HepG2 (cell line): Measurements from ENCODE around the gene APOC4. TPM values are rescaled to one million over a fixed set of nuclear protein-coding genes. Genes with fewer than 3 reads are reported as not detected.

Source experiments
- ATAC-seq: fragments of 200-7000 bp; cut with Tn5 transposase; 3 replicates; pipeline ENCODE4 v1.9.1; 2020; ENCODE audit warnings: mild to moderate bottlenecking, moderate library complexity
- BruUV-seq: library from RNA; stranded (reverse); fragments of 400-500 nt; replicated peaks from 2 replicates; lab custom pipeline; 2021; lab: Mats Ljungman, UMichigan
- CTCF ChIA-PET: fragments of 300-600 bp; formaldehyde crosslinking; extraction: SDS; loops from one replicate; lab custom pipeline; 2021; ENCODE audit warnings: low total read pairs, inconsistent platforms, low intra/inter-chr PET ratio; lab: Yijun Ruan, JAX
- POLR2A ChIA-PET: fragments of 350-600 bp; sonication (Branson Sonifier 250); formaldehyde crosslinking; loops from one replicate; lab custom pipeline; 2020; ENCODE audit warnings: antibody characterized with exemption, inconsistent platforms; lab: Yijun Ruan, JAX
- DNase-seq: peaks from one replicate; pipeline ENCODE4 v3.0.0-alpha.2; 2015; ENCODE audit warnings: low spot score
- FAIRE-seq: peaks from 3 replicates; lab custom pipeline; 2011; peaks lifted over from hg19 to GRCh38; lab: Jason Lieb, UNC
- H2AFZ ChIP-seq: one replicate; pipeline ENCODE4 v1.6.1; 2011; ENCODE audit warnings: low read length, inconsistent platforms
- H3K27ac ChIP-seq: fragments of 300-600 bp; 3 replicates; pipeline ENCODE4 v1.8.0; 2011; ENCODE audit warnings: mixed run types, mild to moderate bottlenecking, mixed read lengths, low read length, inconsistent platforms; ENCODE audit not compliant: insufficient read depth; ENCODE audit errors: extremely low read length
- H3K27me3 ChIP-seq, 2 experiments: fragments of 200-600 bp in 1 of 2; 2 replicates in 1 of 2; 3 replicates in 1 of 2; pipeline versions ENCODE4 v1.6.0 to v1.8.0; 2011; ENCODE audit warnings: low read length in 2 of 2, mild to moderate bottlenecking in 2 of 2, moderate library complexity in 2 of 2, inconsistent platforms in 1 of 2; ENCODE audit not compliant: insufficient read depth in 2 of 2, control insufficient read depth in 1 of 2
- H3K36me3 ChIP-seq, 2 experiments: fragments of 200-600 bp in 1 of 2; replicated peaks in 1 of 2; 2 replicates in 1 of 2; 3 replicates in 1 of 2; pipeline versions ENCODE4 v1.5.1 to v1.8.0; 2011; ENCODE audit warnings: low read length in 2 of 2, inconsistent platforms in 1 of 2; ENCODE audit not compliant: insufficient read depth in 2 of 2, control insufficient read depth in 1 of 2
- H3K4me1 ChIP-seq: 2 replicates; pipeline ENCODE4 v1.5.1; 2012; ENCODE audit warnings: low read length, inconsistent platforms; ENCODE audit not compliant: insufficient read depth
- H3K4me2 ChIP-seq: 2 replicates; pipeline ENCODE4 v1.6.0; 2011; ENCODE audit warnings: low read depth, low read length, inconsistent platforms
- H3K4me3 ChIP-seq, 3 experiments: fragments of 200-600 bp in 1 of 3; sonication (generic), shearing (Covaris generic) in 1 of 3; replicated peaks in 1 of 3; 2 replicates each; pipeline ENCODE4 v1.5.1; 2011 to 2016; ENCODE audit warnings: low read length in 3 of 3, inconsistent platforms in 2 of 3, low read depth in 2 of 3, mild to moderate bottlenecking in 2 of 3, control low read depth in 1 of 3, mixed read lengths in 1 of 3; ENCODE audit not compliant: insufficient read depth in 1 of 3
- H3K79me2 ChIP-seq: one replicate; pipeline ENCODE4 v1.6.1; 2011; ENCODE audit warnings: low read length, inconsistent platforms; ENCODE audit not compliant: insufficient read depth
- H3K9ac ChIP-seq: 2 replicates; pipeline ENCODE4 v1.6.0; 2011; ENCODE audit warnings: mild to moderate bottlenecking, low read depth, low read length, inconsistent platforms; ENCODE audit not compliant: insufficient read depth
- H3K9me3 ChIP-seq: 2 replicates; pipeline ENCODE4 v1.5.1; 2012; ENCODE audit warnings: mild to moderate bottlenecking, low read length
- H4K20me1 ChIP-seq: 2 replicates; pipeline ENCODE4 v1.6.0; 2011; ENCODE audit warnings: inconsistent platforms, mild to moderate bottlenecking, low read length, moderate library complexity; ENCODE audit not compliant: insufficient read depth
- AGO1 ChIP-seq: fragments of 200-400 bp; formaldehyde crosslinking; IDR thresholded peaks from 2 replicates; pipeline ENCODE4 v1.6.1; 2017; ENCODE audit warnings: mild to moderate bottlenecking, low read depth, low read length, moderate library complexity; ENCODE audit not compliant: poor library complexity, severe bottlenecking
- KDM5A ChIP-seq: fragments of 200-600 bp; sonication (generic); IDR thresholded peaks from 2 replicates; pipeline ENCODE4 v1.7.0; 2018; ENCODE audit warnings: antibody characterized with exemption, mild to moderate bottlenecking, low read length, borderline replicate concordance
- KLF11 ChIP-seq: IDR thresholded peaks from 2 replicates; pipeline ENCODE4 v1.6.1; 2016; ENCODE audit warnings: missing compliant biosample characterization
- KLF15 ChIP-seq: sonication (generic); formaldehyde crosslinking; IDR thresholded peaks from 2 replicates; pipeline ENCODE4 v1.8.1; 2023; ENCODE audit warnings: borderline replicate concordance, mild to moderate bottlenecking, inconsistent platforms, missing genetic modification reagents, mixed read lengths
- MAFK ChIP-seq, 2 experiments: IDR thresholded peaks in 1 of 2; conservative IDR thresholded peaks in 1 of 2; 2 replicates each; pipeline ENCODE4 v1.6.1; 2011; ENCODE audit warnings: improper control_type of control experiment in 2 of 2, low read length in 2 of 2
- MED1 ChIP-seq: sonication (generic); formaldehyde crosslinking; IDR thresholded peaks from 2 replicates; pipeline ENCODE4 v1.4.0; 2020; ENCODE audit warnings: missing genetic modification reagents
- RARG ChIP-seq: sonication (generic); formaldehyde crosslinking; IDR thresholded peaks from 2 replicates; pipeline ENCODE4 v1.4.0; 2020; ENCODE audit warnings: low read depth, mild to moderate bottlenecking, missing genetic modification reagents
- TBL1XR1 ChIP-seq: fragments of 150-350 bp; IDR thresholded peaks from 2 replicates; pipeline ENCODE4 v1.6.1; 2014; ENCODE audit warnings: borderline replicate concordance, low read length; ENCODE audit not compliant: partially characterized antibody
- TCF12 ChIP-seq, 2 experiments: fragments of 450-650 bp in 1 of 2; sonication (generic) in 1 of 2; formaldehyde crosslinking in 1 of 2; IDR thresholded peaks; 2 replicates each; pipeline versions ENCODE4 v1.6.1 to v1.8.0; 2017 to 2022; ENCODE audit warnings: antibody characterized with exemption in 1 of 2, mild to moderate bottlenecking in 1 of 2, missing genetic modification reagents in 1 of 2, moderate library complexity in 1 of 2
- TGIF2 ChIP-seq: IDR thresholded peaks from 2 replicates; pipeline ENCODE4 v1.6.1; 2016; ENCODE audit warnings: control low read depth, missing compliant biosample characterization
- ZNF180 ChIP-seq: sonication (generic); formaldehyde crosslinking; IDR thresholded peaks from 2 replicates; pipeline ENCODE4 v1.4.0; 2020; ENCODE audit warnings: low read depth, missing genetic modification reagents, borderline replicate concordance
- ZNF33B ChIP-seq: sonication (generic); formaldehyde crosslinking; IDR thresholded peaks from 2 replicates; pipeline ENCODE4 v1.5.1; 2020; ENCODE audit warnings: mild to moderate bottlenecking, missing genetic modification reagents
- ZNF607 ChIP-seq: sonication (generic); formaldehyde crosslinking; IDR thresholded peaks from 2 replicates; pipeline ENCODE4 v1.5.1; 2020; ENCODE audit warnings: missing genetic modification reagents, mild to moderate bottlenecking, borderline replicate concordance
- ZNF672 ChIP-seq: sonication (generic); formaldehyde crosslinking; IDR thresholded peaks from 2 replicates; pipeline ENCODE4 v1.8.1; 2022; ENCODE audit warnings: missing genetic modification reagents
- ZNF766 ChIP-seq: sonication (generic); formaldehyde crosslinking; IDR thresholded peaks from 2 replicates; pipeline ENCODE4 v1.5.0; 2020; ENCODE audit warnings: missing genetic modification reagents, borderline replicate concordance
- ZSCAN25 ChIP-seq: sonication (generic); formaldehyde crosslinking; IDR thresholded peaks from 2 replicates; pipeline ENCODE4 v1.8.0; 2022; ENCODE audit warnings: mild to moderate bottlenecking, missing genetic modification reagents
- ZSCAN29 ChIP-seq: sonication (generic); formaldehyde crosslinking; conservative IDR thresholded peaks from 2 replicates; pipeline ENCODE4 v1.4.0; 2020; ENCODE audit warnings: mild to moderate bottlenecking, missing genetic modification reagents
- WGBS: methylation state at CpG from one replicate; pipeline ENCODE4 v1.1.6; 2017; ENCODE audit warnings: low lambda C conversion rate; 5-methylcytosine and 5-hydroxymethylcytosine counted together
- in situ Hi-C: cut with HindIII; loops from 2 replicates; pipeline ENCODE4 v1.10.0; 2017; ENCODE audit warnings: low pct_unique_long_range_greater_than_20kb; ENCODE audit not compliant: extremely low pct_ligation_motif_present
- intact Hi-C: fragments of 100-400 bp; cut with micrococcal nuclease; formaldehyde crosslinking; loops from one replicate; pipeline ENCODE4 v1.10.0; 2022; ENCODE audit not compliant: unreplicated experiment
- polyA plus RNA-seq, 8 experiments: library from polyadenylated mRNA; depleted of rRNA in 3 of 8; stranded (reverse) in 7 of 8; unstranded in 1 of 8; fragments of >200 nt; fragmentation: Illumina TruSeq in 4 of 8; extraction: Trizol in 4 of 8; gene quantifications; 2 replicates each; pipeline versions ENCODE4 v1.2.1 to v1.2.3, GENCODE V29; 2011 to 2016; ENCODE audit warnings: low read depth in 4 of 8, missing spikeins in 1 of 8, mixed read lengths in 1 of 8; ENCODE audit not compliant: insufficient read depth in 1 of 8
- total RNA-seq, 5 experiments: library from RNA; depleted of rRNA; stranded (reverse); fragments of >200 nt; fragmentation: Illumina TruSeq; extraction: Trizol; gene quantifications; 2 replicates each; pipeline ENCODE4 v1.2.3, GENCODE V29; 2016; ENCODE audit warnings: low read depth in 1 of 5
- TF ChIP-seq, protein P1 (sequence below): sonication (generic); formaldehyde crosslinking; IDR thresholded peaks from 2 replicates; pipeline ENCODE4 v1.5.1; 2020; ENCODE audit warnings: mild to moderate bottlenecking, moderate library complexity, missing genetic modification reagents
- TF ChIP-seq, protein P2 (sequence below): sonication (generic); formaldehyde crosslinking; IDR thresholded peaks from 2 replicates; pipeline ENCODE4 v1.8.0; 2022; ENCODE audit warnings: mild to moderate bottlenecking, missing genetic modification reagents; ENCODE audit not compliant: insufficient replicate concordance

Gene APOC4
- total and polyA plus RNA-seq, 2 of the 13 experiments (the other 11 are each of a cell fraction or from before 2014, with no cell fraction given): 0.46 TPM; not detected in 1

DNA sequence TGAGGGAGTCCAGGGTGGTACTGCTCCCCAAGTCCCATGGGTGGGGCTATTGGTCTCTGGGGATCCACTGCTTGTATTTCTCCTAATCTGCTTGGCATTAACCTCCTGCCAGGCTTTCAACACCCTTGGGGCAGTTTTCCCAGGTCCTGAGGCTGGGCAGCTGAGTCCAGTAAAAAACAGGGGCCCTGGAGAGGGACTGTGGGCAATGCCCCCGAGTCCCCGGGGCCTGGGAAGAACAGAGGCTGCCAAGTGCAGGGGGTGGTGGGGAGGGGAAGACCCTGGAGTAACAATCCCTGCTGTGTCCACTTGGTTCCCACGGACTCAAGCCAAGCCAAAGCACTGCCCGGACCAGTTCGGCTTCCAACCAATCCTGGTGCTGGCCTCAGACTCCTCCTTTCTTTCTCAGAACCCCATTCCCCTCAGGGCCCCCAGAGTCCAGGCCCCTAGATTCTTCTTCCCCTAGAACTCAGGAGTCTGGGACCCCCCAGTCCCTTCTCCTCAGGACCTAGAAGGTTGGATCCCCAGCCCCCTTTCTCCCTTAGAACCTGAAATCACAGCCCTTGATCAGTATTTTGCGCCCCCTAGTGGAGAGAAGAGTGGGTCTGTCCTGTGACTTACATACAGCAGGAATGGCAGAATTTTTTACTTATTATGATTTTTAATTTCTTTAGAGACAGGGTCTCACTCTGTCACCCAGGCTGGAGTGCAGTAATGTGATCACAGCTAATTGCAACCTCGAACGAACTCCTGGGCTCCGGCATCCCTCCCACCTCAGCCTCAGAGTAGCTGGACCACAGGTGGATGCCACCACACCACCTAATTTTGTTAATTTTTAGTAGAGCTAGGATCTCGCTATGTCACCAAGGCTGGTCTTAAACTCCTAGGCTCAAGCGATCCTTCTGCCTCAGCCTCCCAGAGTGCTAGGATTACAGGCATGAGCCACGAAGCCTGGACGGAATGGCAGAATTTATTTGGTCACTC lies 9.4 kb downstream of the APOC4 start:
- WGBS: 47% methylated on average over 13 of the region's 13 CpGs
- POLR2A ChIA-PET: interaction anchor here (0.6 to 6.1 kb wide), 7 partner anchors 12 to 47 kb away, joined by 3 to 91 read pairs (median 11); partner anchors contain the start of genes APOC1 and APOE
- BruUV-seq: no TSS peak
- in situ Hi-C loops (no loop called here), intact Hi-C loops (loop anchor here (1.0 to 10.0 kb wide), 3 partner anchors 40 to 107 kb away; partner anchors contain the start of genes APOE and NECTIN2)
- peak overlapping the region in 1 of 3 experiments; percentile 25; a peak in 1 of 6 replicates for H3K4me3 ChIP-seq
- peaks cover 8% of the 10 kb centered on the region for H4K20me1 ChIP-seq
- H3K4me2 ChIP-seq: peak overlapping the region; percentile 69
- H2AFZ ChIP-seq: no peak overlapping the region
- DNase-seq (peak; percentile 85), FAIRE-seq (no peak), ATAC-seq (peak; percentile 63)
- H3K27me3 ChIP-seq: no peaks in the 10 kb centered on the region; a peak in 1 of 5 replicates
- H3K9me3 ChIP-seq: no peaks in the 10 kb centered on the region
- peaks cover 4 to 7% of the 10 kb centered on the region in 2 experiments for H3K36me3 ChIP-seq
- H3K9ac ChIP-seq: peak overlapping the region; percentile 38
- H3K4me1 ChIP-seq: peaks cover 75% of the 10 kb centered on the region
- peaks cover 35% of the 10 kb centered on the region for H3K79me2 ChIP-seq
- CTCF ChIA-PET: interaction anchor here (1.2 to 3.0 kb wide), 3 partner anchors 16 to 48 kb away, joined by 3 to 51 read pairs (median 45); partner anchors contain the start of gene APOE
- H3K27ac ChIP-seq: peak overlapping the region; percentile 68
- TF ChIP-seq TBL1XR1 (no peak), MED1 (CRISPR knock-in tag) (peak; percentile 0; the same call in 1 of the 2 replicates), ZNF672 (CRISPR knock-in tag) (no peak), ZSCAN25 (peak; percentile 96), KDM5A (peak; percentile 52; the same call in 1 of the 2 replicates), AGO1 (peak; percentile 86), KLF11 (CRISPR knock-in tag) (no peak), RARG (CRISPR knock-in tag) (no peak), ZSCAN29 (CRISPR knock-in tag) (no peak), ZNF607 (0 out of 2 replicates have a peak, but pooled peaks have one; percentile 32), ZNF766 (CRISPR knock-in tag) (no peak), ZNF180 (CRISPR knock-in tag) (no peak), KLF15 (CRISPR knock-in tag) (no peak), TCF12 (IDR thresholded peaks at IDR 0.05) (no peak), TCF12 (CRISPR knock-in tag; IDR thresholded peaks at IDR 0.05) (no peak), TGIF2 (CRISPR knock-in tag) (peak; percentile 37; the same call in 1 of the 2 replicates), ZNF33B (CRISPR knock-in tag) (0 out of 2 replicates have a peak, but pooled peaks have one; percentile 69), MAFK (conservative IDR thresholded peaks at IDR 0.05 in 1 of 2, IDR thresholded peaks at IDR 0.05 in 1 of 2; ENCODE audit: low read length in 2 of 2) (no peak)
- TF ChIP-seq, protein P1, sequence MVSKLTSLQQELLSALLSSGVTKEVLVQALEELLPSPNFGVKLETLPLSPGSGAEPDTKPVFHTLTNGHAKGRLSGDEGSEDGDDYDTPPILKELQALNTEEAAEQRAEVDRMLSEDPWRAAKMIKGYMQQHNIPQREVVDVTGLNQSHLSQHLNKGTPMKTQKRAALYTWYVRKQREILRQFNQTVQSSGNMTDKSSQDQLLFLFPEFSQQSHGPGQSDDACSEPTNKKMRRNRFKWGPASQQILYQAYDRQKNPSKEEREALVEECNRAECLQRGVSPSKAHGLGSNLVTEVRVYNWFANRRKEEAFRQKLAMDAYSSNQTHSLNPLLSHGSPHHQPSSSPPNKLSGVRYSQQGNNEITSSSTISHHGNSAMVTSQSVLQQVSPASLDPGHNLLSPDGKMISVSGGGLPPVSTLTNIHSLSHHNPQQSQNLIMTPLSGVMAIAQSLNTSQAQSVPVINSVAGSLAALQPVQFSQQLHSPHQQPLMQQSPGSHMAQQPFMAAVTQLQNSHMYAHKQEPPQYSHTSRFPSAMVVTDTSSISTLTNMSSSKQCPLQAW: 0 out of 2 replicates have a peak, but pooled peaks have one; percentile 42
- TF ChIP-seq, protein P2, sequence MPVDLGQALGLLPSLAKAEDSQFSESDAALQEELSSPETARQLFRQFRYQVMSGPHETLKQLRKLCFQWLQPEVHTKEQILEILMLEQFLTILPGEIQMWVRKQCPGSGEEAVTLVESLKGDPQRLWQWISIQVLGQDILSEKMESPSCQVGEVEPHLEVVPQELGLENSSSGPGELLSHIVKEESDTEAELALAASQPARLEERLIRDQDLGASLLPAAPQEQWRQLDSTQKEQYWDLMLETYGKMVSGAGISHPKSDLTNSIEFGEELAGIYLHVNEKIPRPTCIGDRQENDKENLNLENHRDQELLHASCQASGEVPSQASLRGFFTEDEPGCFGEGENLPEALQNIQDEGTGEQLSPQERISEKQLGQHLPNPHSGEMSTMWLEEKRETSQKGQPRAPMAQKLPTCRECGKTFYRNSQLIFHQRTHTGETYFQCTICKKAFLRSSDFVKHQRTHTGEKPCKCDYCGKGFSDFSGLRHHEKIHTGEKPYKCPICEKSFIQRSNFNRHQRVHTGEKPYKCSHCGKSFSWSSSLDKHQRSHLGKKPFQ (CRISPR knock-in tag): peak; percentile 33
